GM18867 (cell line): ENCODE data around the gene ZNF768.
"Not testable (repeated sequence)": the region's sequence is repeated elsewhere in the genome, so short reads cannot be mapped to it uniquely, and the experiment has no call there.

Experiments used
- ATAC-seq: cut with Tn5 transposase; IDR thresholded peaks from one replicate; pipeline ENCODE4 v1.9.1; 2021; ENCODE audit warnings: mild to moderate bottlenecking, moderate library complexity; ENCODE audit not compliant: unreplicated experiment

ZNF768 gene

DNA sequence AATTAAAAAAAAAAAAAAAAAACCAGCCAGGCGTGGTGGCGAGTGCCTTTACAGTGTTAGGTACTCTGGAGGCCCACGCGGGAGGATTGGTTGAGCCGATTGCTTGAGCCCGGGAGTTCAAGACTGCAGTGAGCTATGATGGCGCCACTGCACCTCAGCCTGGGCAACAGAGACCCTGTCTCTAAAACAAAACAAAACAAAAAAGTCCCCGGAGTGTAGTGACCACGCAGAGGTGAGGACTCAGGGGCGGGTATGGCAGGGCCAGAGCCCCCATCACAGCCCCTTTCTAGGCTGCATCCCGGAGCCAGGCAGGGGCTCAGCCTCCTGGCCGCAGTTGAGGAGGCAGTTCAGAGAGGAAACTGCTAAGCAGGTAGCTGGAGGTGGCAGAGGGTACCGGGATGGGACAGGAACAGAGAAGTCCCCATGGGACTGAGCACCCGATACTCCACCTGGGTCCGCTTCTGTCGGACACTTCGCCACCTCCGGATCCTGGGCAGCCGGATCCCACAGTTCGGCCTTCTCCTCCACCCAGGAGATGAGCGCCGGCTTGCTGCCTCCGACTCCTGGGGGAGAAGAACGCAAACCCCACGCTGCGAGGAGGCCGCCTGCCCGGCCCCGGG is 7.5 kb upstream of the ZNF768 start:
- peak; percentile 23 for ATAC-seq

- no peak for ATAC-seq
These were observed 6.8 kb upstream of the ZNF768 start for GRCh38 chr16:30533146-30533522.

DNA sequence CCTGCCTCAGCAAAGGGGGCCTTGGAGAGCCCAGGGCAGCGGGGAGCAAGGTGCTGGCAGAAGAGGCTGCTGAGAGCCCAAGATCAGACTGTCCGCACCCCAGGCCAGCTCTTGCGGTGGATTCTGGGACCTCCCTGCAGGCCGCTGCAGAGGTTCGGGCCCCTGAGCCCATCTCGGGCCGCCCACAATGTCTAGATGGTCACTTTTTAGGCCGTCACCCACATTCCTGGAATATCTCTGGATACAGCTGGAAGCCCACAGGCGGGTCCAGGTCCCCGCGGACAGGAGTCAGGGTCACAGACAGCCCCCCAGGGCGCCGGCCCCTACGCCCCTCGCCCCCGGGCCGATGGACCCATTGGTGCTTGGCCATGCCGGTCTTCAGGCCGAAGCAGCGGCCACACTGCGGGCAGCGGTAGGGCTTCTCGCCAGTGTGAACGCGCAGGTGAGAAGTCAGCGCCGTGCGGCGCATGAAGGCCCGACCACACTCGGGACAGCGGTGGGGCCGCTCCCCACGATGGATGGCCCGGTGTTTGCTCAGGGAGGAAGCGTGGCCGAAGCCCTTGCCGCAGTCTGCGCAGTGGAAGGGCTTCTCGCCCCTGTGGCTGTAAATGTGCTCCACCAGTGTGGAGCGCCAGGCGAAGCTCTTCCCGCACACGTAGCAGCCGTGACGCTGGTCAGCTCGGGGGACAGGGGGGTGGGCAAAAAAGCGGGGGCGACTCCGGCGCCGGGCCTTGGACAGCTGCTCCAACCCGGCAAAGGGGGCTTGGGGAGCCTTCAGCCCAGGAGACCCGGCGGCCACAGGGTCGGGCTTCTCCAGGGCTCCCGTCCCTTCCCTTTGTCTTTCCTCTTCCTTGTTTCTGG is 6.1 kb upstream of the ZNF768 start:
- ATAC-seq: no peak

DNA sequence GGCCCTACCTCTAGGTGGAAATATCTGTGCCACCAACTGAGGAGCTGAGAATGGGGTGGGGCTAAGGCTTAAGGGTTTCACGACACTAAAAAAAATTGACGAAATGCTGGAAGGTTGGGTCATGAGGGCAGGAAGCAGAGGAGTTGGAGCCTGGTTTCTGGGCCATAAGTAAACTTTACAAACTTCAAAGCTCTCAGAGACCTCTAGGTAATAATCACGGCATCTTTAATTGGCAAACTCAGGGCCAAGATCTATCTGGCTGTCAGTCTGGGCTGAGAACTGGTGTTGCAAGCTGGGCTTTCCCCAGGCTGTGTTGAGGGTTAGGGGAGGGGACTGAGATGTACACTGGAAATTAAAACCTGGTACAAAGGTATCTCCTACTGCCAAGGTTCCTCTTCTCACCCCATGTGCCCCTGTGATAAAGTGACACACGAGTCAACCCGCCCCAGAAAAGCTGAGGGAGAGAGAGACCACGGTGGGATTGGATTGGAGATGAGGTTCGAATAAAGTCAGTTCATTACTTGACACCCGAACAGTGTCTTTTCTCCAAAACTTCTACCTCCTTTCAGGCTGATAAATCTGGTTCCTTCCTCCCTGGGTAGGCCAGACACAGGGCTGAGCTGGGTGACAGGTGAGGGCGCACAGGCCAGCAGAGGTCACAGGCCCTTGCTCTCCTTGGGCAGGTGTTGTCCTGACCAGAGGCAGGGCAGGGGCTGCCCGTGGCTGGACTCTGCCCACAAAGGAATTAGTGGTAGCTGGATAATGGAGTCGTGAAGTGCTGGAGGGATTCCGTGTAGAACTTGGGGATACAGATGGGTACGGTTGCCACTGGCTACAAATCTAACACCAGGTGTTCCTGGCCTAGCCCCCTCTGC is 4.0 kb upstream of the ZNF768 start:
- no peak for ATAC-seq

GRCh38 chr16:30528799-30529457 is 2.6 kb upstream of the ZNF768 start:
- no peak for ATAC-seq

DNA sequence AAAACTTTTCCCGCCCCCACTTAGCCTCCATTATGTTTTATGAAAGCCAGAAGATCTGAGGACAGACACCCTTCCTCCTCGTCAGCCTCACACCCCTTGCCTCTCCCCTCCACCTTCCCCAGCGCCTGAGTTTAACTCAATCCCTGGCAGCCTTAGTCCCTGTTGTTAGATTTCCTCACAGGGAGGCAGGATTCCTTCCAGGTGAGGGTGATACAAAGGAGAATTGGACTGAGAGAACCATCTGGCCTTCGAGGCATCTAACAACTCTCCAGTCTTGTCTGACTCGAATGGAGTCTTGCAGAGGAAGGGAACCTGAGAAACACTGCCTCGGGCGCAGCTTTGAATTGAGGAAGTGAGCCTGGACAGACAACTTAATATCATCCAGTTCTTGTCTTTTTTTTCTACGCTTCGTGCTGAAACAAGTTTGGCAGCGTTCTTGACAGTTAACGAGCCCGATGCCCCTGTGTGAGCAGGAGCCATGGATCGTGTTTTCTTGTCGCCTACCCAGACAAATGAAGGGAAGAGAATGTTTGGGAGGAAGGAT is 1.3 kb upstream of the ZNF768 start:
- no peak for ATAC-seq

DNA sequence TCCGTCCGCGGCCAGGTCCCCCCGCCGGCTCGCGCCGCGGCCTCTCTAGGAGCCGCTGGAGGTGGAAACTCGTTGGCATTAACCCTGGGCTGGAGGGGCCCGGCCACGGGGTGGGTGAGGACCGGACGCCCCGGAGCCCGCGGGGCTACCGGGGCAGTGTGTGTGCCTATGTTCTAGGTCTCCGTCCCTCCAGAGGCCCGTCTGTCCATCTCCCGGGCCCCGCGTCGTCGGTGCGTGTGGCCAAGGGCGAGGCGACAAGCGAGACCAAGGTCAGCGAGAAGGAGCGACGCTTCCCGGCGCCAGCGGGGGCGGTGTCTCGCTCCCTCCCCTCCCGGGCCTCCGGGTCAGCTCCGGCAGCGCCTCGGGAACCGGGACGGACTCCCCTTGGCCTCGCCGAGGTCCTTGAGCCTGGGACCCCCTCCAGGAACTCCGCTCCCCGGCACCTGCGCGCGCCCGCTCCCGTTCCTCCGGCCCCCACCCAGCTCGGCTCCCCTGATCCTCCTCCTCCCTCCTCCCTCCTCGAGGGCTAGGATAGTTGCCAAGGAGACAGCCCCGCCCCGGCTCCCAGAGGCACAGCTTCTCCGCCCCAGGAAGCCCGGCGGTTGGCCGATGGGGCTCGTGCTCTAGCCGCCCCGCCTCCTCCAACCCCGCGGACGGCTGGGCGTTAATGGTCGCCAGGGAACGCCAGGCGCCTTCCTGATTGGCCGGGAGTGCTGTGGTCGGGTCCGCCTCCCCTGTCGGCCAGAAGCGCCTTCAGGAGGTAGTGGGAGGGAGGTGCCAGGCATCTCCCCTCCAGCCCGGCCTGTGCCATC is 663 bp upstream of the ZNF768 start:
- ATAC-seq: peak; percentile 81

GRCh38 chr16:30525844-30526136 is 576 bp downstream of the ZNF768 start:
- no peak for ATAC-seq

GRCh38 chr16:30524575-30525568 is 1.5 kb downstream of the ZNF768 start:
- ATAC-seq: no peak

DNA sequence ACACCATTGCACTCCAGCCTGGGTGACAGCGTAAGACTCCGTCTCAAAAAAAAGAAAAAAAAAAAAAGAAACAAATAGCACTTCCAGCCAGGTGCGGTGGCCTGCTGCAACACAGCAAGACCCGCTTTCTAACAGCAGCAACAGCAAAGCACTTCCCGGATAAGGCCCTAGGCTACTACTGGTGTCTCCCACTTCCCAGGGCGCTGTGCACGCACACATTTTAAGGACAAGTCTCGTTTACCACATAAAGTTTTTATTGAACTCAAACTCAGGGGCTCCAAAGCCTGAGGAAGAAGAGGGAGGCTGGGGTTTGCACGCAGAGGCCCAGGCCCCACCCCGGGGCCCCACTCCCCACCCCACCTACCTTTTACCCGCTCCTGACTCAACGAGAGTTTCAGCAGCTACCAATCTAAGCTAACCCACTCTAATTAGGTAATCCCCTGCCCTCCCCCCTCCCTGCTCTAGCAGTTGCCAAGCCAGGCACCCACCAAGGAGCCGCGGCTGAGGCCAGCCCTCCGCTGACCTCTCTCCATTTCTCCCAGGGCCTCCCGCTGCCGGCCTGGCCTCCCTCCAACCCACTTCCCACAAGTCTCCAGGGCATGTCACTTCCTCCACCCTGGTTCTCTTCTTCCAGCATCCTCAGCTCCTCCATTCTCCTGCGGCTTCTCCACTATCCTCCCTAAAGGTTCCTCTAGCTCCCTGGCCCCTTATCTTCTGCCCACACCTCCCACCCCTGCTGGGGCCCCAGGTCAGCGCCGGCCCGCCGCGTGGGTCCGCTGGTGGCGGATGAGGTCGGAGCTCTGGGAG is 2.4 kb downstream of the ZNF768 start:
- no peak for ATAC-seq

DNA sequence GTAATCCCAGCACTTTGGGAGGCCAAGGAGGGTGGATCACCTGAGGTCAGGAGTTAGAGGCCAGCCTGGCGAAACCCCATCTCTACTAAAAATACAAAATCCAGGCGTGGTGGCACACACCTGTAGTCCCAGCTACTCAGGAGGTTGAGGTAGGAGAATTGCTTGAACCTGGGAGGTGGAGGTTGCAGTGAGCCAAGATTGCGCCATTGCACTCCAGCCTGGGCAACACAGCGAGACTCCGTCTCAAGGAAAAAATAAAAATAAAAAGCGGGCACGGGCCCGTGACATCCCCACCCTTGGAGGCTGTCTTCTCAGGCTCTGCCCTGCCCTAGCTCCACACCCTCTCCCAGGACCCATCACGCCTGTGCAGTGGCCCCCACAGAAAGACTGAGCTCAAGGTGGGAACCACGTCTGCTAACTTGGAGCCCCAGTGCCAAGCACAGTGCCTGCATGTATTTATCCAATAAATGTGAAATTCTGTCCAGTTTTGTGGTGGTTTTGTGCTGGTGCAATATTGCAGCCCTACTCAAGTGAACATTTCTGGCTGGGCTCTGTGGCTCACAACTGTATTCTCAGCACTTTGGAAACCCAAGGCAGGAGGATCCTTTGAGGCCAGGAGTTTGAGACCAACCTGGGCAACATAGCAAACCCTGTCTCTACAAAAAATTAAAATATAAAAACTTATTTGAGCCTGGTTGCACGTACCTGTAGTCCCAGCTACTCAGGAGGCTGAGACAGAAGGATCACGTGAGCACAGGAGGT is 3.5 kb downstream of the ZNF768 start:
- not testable (repeated sequence) for ATAC-seq

- ATAC-seq: no peak
These were observed 4.3 kb downstream of the ZNF768 start for GRCh38 chr16:30521873-30522641.

DNA sequence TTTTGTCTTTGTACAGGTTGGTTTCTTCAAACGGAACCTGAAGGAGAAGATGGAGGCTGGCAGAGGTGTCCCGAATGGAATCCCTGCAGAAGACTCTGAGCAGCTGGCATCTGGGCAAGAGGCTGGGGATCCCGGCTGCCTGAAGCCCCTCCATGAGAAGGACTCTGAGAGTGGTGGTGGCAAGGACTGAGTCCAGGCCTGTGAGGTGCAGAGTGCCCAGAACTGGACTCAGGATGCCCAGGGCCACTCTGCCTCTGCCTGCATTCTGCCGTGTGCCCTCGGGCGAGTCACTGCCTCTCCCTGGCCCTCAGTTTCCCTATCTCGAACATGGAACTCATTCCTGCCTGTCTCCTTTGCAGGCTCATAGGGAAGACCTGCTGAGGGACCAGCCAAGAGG is 4.9 kb downstream of the ZNF768 start:
- no peak for ATAC-seq

DNA sequence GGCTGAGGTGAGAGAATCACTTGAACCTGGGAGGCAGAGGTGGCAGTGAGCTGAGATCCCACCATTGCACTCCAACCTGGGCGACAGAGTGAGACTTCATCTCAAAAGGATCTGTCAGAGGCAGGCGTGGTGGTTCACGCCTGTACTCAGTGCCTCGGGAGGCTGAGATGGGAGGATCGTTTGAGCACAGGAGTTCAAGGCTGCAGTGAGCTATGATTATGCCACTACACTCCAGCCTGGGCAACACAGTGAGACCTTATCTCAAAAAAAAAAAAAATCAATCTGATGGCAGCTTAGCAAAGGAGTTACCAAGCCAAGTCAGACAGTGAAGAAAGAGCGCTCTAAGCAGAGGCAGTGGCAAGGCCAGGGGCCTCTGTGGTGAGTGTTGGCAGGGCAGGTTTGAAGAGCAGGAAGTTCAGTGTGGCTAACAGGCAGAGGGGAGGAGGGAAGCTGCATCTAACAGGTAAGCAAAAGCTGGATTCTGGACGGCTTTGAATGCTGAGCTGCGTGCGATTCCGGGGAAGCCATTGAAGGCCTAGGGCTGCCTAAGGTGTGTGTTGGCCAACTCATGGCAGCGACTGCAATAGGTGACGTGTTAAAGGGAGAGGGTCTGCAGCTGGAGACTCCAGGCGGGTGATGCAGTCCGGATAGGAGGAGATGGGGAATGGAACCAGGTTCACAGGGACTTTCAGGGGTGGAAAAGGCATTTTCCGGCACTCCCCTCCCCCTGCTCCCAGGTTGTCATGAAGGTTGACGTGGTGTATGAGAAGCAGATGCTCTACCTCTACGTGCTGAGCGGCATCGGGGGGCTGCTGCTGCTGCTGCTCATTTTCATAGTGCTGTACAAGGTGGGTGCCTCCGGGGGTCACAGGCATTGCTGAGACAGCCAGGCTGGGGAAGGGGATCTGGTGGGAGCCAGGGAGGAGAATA is 7.0 kb downstream of the ZNF768 start:
- no peak for ATAC-seq

- ATAC-seq: no peak
These were observed 7.8 kb downstream of the ZNF768 start for GRCh38 chr16:30518552-30518951.

DNA sequence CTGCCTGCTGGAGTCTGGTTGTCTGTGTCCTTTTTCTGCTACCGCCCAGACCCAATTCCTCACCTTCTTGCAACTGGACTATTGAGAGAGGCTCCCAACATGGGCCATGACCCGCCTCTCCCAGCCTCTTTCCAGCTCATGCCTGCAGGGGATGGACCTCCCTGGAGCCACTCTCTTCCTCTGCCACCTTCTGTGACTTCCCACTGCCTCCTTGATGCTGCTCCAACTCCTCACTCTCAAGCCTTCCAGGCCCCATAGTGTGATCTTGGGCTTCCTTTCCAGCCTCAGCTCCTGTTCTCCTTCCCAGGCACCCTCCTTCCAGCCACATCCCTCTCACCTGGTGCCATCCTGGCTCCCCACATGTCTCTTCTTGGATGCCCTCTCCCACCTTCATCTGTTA is 11.1 kb downstream of the ZNF768 start:
- no peak for ATAC-seq
